ENCODE data around the gene SLC6A6. TPM values are rescaled to one million over a fixed set of nuclear protein-coding genes. Genes with fewer than 3 reads are reported as not detected.

SLC6A6 gene
- polyA plus RNA-seq, 1 of the 3 experiments (the other 2 are of a cell fraction) = 19.1 TPM

DNA sequence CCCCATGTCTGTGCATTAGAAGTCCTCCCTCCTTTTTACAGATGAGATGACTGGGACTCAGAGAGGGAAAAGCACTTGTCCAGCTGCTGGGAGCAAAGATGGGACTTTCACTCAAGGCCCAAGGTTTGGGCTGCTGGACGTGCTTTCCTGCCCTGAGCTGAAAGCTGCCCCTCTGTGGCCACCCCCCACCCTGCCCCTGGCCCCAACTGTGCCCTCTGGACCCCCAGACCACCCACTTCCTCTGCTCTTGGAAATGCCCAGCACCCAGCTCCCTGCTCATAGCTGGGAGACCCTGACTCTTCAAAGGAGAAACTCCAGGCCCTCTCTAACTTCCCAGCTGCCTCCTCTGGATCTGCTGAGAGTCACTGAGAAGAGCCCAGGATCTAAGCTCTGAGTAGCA lies 117.0 kb downstream of the SLC6A6 start:
- H3K27ac ChIP-seq (ENCODE audit: low read depth in 2 of 2, low read length in 1 of 2) = no peak overlapping the region
- H3K4me3 ChIP-seq (ENCODE audit: low read depth in 2 of 2, low read length in 1 of 2) = no peak overlapping the region
- no peaks in the 10 kb centered on the region for H3F3A ChIP-seq (replicated peaks; ENCODE audit: insufficient read depth)
- no peaks in the 10 kb centered on the region for H3K79me2 ChIP-seq (ENCODE audit: insufficient read depth)
- H3K27me3 ChIP-seq (ENCODE audit: insufficient read depth) = no peaks in the 10 kb centered on the region; the same call in 1 of the 2 replicates
- no peak for DNase-seq
- H3K9me3 ChIP-seq = no peaks in the 10 kb centered on the region
- H4K20me1 ChIP-seq (ENCODE audit: insufficient read depth) = no peaks in the 10 kb centered on the region
- no peak overlapping the region for H2AFZ ChIP-seq (ENCODE audit: low read depth)
- no peak overlapping the region for H3K9ac ChIP-seq
- CTCF ChIA-PET = interaction anchor here (0.8 to 5.0 kb wide), 7 partner anchors 11 to 402 kb away, joined by 3 to 38 read pairs (median 3); no protein-coding TSS in a partner anchor
- H3K4me2 ChIP-seq = no peak overlapping the region
- H3K36me3 ChIP-seq (replicated peaks in 1 of 2; ENCODE audit: control insufficient read depth in 1 of 2, insufficient read depth in 2 of 2, low read length in 1 of 2) = no peaks in the 10 kb centered on the region
- POLR2A ChIA-PET = interaction anchor here (0.7 kb wide), 1 partner anchor 362 kb away, joined by 3 read pairs; no protein-coding TSS in a partner anchor
- WGBS (ENCODE audit: low lambda C conversion rate) = 0% methylated on average over 1 of the region's 1 CpG
- H3K4me1 ChIP-seq (ENCODE audit: control insufficient read depth in 1 of 2, insufficient read depth in 2 of 2, low read depth in 1 of 2, low read length in 1 of 2) = no peaks in the 10 kb centered on the region
- TF ChIP-seq, protein P1, sequence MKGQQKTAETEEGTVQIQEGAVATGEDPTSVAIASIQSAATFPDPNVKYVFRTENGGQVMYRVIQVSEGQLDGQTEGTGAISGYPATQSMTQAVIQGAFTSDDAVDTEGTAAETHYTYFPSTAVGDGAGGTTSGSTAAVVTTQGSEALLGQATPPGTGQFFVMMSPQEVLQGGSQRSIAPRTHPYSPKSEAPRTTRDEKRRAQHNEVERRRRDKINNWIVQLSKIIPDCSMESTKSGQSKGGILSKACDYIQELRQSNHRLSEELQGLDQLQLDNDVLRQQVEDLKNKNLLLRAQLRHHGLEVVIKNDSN (IDR thresholded peaks at IDR 0.05; ENCODE audit: borderline replicate concordance, low read depth) = no peak
- TF ChIP-seq, protein P2, sequence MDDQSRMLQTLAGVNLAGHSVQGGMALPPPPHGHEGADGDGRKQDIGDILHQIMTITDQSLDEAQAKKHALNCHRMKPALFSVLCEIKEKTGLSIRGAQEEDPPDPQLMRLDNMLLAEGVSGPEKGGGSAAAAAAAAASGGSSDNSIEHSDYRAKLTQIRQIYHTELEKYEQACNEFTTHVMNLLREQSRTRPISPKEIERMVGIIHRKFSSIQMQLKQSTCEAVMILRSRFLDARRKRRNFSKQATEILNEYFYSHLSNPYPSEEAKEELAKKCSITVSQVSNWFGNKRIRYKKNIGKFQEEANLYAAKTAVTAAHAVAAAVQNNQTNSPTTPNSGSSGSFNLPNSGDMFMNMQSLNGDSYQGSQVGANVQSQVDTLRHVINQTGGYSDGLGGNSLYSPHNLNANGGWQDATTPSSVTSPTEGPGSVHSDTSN (IDR thresholded peaks at IDR 0.05) = no peak
- TF ChIP-seq GATA2 (CRISPR knock-in tag; IDR thresholded peaks at IDR 0.05) = no peak
- TF ChIP-seq, protein P3, sequence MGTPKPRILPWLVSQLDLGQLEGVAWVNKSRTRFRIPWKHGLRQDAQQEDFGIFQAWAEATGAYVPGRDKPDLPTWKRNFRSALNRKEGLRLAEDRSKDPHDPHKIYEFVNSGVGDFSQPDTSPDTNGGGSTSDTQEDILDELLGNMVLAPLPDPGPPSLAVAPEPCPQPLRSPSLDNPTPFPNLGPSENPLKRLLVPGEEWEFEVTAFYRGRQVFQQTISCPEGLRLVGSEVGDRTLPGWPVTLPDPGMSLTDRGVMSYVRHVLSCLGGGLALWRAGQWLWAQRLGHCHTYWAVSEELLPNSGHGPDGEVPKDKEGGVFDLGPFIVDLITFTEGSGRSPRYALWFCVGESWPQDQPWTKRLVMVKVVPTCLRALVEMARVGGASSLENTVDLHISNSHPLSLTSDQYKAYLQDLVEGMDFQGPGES (IDR thresholded peaks at IDR 0.05; ENCODE audit: low read depth, low read length) = no peak
- TF ChIP-seq FOXJ3 (CRISPR knock-in tag; IDR thresholded peaks at IDR 0.05) = no peak
- TF ChIP-seq, protein P4, sequence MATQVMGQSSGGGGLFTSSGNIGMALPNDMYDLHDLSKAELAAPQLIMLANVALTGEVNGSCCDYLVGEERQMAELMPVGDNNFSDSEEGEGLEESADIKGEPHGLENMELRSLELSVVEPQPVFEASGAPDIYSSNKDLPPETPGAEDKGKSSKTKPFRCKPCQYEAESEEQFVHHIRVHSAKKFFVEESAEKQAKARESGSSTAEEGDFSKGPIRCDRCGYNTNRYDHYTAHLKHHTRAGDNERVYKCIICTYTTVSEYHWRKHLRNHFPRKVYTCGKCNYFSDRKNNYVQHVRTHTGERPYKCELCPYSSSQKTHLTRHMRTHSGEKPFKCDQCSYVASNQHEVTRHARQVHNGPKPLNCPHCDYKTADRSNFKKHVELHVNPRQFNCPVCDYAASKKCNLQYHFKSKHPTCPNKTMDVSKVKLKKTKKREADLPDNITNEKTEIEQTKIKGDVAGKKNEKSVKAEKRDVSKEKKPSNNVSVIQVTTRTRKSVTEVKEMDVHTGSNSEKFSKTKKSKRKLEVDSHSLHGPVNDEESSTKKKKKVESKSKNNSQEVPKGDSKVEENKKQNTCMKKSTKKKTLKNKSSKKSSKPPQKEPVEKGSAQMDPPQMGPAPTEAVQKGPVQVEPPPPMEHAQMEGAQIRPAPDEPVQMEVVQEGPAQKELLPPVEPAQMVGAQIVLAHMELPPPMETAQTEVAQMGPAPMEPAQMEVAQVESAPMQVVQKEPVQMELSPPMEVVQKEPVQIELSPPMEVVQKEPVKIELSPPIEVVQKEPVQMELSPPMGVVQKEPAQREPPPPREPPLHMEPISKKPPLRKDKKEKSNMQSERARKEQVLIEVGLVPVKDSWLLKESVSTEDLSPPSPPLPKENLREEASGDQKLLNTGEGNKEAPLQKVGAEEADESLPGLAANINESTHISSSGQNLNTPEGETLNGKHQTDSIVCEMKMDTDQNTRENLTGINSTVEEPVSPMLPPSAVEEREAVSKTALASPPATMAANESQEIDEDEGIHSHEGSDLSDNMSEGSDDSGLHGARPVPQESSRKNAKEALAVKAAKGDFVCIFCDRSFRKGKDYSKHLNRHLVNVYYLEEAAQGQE (IDR thresholded peaks at IDR 0.05; ENCODE audit: low read depth, low read length) = no peak
- TF ChIP-seq ELF1 (IDR thresholded peaks at IDR 0.05) = no peak
- no peak for TF ChIP-seq SMC3 (IDR thresholded peaks at IDR 0.05; ENCODE audit: low read depth, low read length)
- no peak for TF ChIP-seq NFIC (IDR thresholded peaks at IDR 0.05; ENCODE audit: borderline replicate concordance)
- TF ChIP-seq, protein P5, sequence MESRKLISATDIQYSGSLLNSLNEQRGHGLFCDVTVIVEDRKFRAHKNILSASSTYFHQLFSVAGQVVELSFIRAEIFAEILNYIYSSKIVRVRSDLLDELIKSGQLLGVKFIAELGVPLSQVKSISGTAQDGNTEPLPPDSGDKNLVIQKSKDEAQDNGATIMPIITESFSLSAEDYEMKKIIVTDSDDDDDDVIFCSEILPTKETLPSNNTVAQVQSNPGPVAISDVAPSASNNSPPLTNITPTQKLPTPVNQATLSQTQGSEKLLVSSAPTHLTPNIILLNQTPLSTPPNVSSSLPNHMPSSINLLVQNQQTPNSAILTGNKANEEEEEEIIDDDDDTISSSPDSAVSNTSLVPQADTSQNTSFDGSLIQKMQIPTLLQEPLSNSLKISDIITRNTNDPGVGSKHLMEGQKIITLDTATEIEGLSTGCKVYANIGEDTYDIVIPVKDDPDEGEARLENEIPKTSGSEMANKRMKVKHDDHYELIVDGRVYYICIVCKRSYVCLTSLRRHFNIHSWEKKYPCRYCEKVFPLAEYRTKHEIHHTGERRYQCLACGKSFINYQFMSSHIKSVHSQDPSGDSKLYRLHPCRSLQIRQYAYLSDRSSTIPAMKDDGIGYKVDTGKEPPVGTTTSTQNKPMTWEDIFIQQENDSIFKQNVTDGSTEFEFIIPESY (IDR thresholded peaks at IDR 0.05; ENCODE audit: borderline replicate concordance, low read depth) = no peak
- TF ChIP-seq, protein P6, sequence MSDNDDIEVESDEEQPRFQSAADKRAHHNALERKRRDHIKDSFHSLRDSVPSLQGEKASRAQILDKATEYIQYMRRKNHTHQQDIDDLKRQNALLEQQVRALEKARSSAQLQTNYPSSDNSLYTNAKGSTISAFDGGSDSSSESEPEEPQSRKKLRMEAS (IDR thresholded peaks at IDR 0.05; ENCODE audit: low read depth) = no peak
- no peaks in the 10 kb centered on the region for H3K9me2 ChIP-seq

All from SK-N-SH (cell line).